Measurements from ENCODE around the gene TMTC1.
A peak's percentile ranks its signal among the peaks of the same experiment; 100 is the strongest.

Gene TMTC1

GRCh38 chr12:29750131-29750927, 33.4 kb downstream of the TMTC1 start:
- H3K4me3 ChIP-seq (ENCODE audit: low read depth, low read length): no peak overlapping the region
- H3K4me1 ChIP-seq: peaks cover 6% of the 10 kb centered on the region
- no peaks in the 10 kb centered on the region; the same call in 1 of the 2 replicates for H3K36me3 ChIP-seq
- no peak for TF ChIP-seq CTCF (IDR thresholded peaks at IDR 0.05; ENCODE audit: low read depth, low read length)
- no peaks in the 10 kb centered on the region for H3K27me3 ChIP-seq
- H3K9me3 ChIP-seq: no peaks in the 10 kb centered on the region
- peak; percentile 24 for DNase-seq

- Histone ChIP-seq H3K27me3 (no peaks in the 10 kb centered on the region), H3K4me3 (ENCODE audit: low read depth, low read length) (no peak overlapping the region), H3K36me3 (no peaks in the 10 kb centered on the region), H3K9me3 (no peaks in the 10 kb centered on the region), H3K4me1 (peaks cover 5% of the 10 kb centered on the region; the same call in 1 of the 2 replicates)
- DNase-seq: no peak
- no peak for TF ChIP-seq CTCF (IDR thresholded peaks at IDR 0.05; ENCODE audit: low read depth, low read length)
These were observed 39.4 kb downstream of the TMTC1 start for GRCh38 chr12:29744365-29744764.

GRCh38 chr12:29743801-29744200, 39.9 kb downstream of the TMTC1 start:
- no peaks in the 10 kb centered on the region for H3K9me3 ChIP-seq
- H3K4me1 ChIP-seq: peaks cover 5% of the 10 kb centered on the region; the same call in 1 of the 2 replicates
- no peak overlapping the region for H3K4me3 ChIP-seq (ENCODE audit: low read depth, low read length)
- H3K27me3 ChIP-seq: no peaks in the 10 kb centered on the region
- H3K36me3 ChIP-seq: no peaks in the 10 kb centered on the region
- no peak for TF ChIP-seq CTCF (IDR thresholded peaks at IDR 0.05; ENCODE audit: low read depth, low read length)
- DNase-seq: peak; percentile 22

GRCh38 chr12:29743077-29743476, 40.7 kb downstream of the TMTC1 start:
- TF ChIP-seq CTCF (IDR thresholded peaks at IDR 0.05; ENCODE audit: low read depth, low read length): no peak
- DNase-seq: no peak
- H3K9me3 ChIP-seq: no peaks in the 10 kb centered on the region
- H3K36me3 ChIP-seq: no peaks in the 10 kb centered on the region
- H3K4me3 ChIP-seq (ENCODE audit: low read depth, low read length): no peak overlapping the region
- no peaks in the 10 kb centered on the region for H3K27me3 ChIP-seq
- peaks cover 5% of the 10 kb centered on the region; the same call in 1 of the 2 replicates for H3K4me1 ChIP-seq

- TF ChIP-seq CTCF (IDR thresholded peaks at IDR 0.05; ENCODE audit: low read depth, low read length): no peak
- H3K4me1 ChIP-seq: peaks cover 5% of the 10 kb centered on the region; the same call in 1 of the 2 replicates
- H3K36me3 ChIP-seq: no peaks in the 10 kb centered on the region
- H3K4me3 ChIP-seq (ENCODE audit: low read depth, low read length): no peak overlapping the region
- no peak for DNase-seq
- H3K9me3 ChIP-seq: no peaks in the 10 kb centered on the region
- no peaks in the 10 kb centered on the region for H3K27me3 ChIP-seq
These were observed 41.1 kb downstream of the TMTC1 start for GRCh38 chr12:29742646-29743045.

All from BE2C (cell line).